GM12864 (cell line): ENCODE measurements around the gene UROS.

Source experiments
- DNase-seq: peaks from one replicate; pipeline ENCODE4 v3.0.0-alpha.2; 2011; ENCODE audit warnings: low read depth
- H3K4me3 ChIP-seq: 2 replicates; pipeline ENCODE4 v1.5.1; 2011; ENCODE audit warnings: mild to moderate bottlenecking, low read depth, low read length, control low read depth
- TF ChIP-seq, protein P1 (sequence below): IDR thresholded peaks from 2 replicates; pipeline ENCODE4 v1.5.1; 2011; ENCODE audit warnings: low read depth, mild to moderate bottlenecking, moderate library complexity, low read length, control low read depth, inconsistent platforms; ENCODE audit errors: missing control alignments

The UROS gene

DNA sequence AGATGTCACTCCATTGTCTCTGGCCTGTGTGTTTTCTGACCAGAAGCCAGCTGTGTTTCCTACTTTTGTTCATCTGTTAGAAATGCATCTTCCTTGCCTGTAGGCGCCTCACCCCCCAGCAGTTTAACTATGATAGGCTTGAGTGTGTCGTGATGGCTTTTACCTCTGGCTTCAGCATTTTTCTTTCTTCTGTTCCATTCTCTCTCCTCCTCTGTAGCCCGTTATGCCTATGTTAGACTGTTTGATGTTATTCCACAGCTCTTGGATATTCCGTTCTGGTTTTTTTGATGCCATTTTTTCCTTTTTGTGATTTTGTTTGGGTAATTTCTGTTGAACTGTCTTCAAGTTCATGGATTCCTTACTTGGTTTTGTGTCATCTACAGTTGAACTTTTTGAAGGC is 65.3 kb downstream of the UROS start:
- H3K4me3 ChIP-seq, result no peak overlapping the region
- no peak for DNase-seq
- TF ChIP-seq, protein P1, sequence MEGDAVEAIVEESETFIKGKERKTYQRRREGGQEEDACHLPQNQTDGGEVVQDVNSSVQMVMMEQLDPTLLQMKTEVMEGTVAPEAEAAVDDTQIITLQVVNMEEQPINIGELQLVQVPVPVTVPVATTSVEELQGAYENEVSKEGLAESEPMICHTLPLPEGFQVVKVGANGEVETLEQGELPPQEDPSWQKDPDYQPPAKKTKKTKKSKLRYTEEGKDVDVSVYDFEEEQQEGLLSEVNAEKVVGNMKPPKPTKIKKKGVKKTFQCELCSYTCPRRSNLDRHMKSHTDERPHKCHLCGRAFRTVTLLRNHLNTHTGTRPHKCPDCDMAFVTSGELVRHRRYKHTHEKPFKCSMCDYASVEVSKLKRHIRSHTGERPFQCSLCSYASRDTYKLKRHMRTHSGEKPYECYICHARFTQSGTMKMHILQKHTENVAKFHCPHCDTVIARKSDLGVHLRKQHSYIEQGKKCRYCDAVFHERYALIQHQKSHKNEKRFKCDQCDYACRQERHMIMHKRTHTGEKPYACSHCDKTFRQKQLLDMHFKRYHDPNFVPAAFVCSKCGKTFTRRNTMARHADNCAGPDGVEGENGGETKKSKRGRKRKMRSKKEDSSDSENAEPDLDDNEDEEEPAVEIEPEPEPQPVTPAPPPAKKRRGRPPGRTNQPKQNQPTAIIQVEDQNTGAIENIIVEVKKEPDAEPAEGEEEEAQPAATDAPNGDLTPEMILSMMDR, result no peak

DNA sequence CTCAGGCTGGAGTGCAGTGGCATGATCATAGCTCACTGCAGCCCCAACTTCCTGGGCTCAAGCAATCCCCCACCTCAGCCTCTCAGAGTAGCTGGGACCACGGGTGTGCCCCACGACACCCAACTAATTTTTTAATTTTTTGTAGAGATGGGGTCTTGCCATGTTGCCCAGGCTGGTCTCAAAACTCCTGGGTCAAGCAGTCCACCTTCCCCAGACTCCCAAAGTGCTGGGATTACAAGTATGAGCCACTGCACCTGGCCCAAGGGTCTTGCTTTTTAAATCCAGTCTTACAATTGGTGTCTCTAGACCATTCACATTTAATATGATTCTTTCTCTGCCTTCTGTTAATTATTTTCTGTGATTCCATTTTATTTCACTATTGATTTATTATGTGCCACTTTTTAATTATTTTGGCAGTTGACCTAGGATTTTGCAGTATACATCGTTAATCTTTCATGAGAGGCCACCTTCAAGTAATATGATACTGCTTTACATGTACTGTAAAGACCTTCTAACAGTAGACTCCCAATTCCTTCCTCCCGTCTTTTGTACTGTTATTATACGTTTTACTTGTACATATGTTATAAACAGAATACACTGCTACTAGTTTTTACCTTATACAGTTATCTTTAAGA is 66.1 kb downstream of the UROS start:
- TF ChIP-seq, protein P1, result no peak
- no peak overlapping the region for H3K4me3 ChIP-seq
- DNase-seq, result no peak

- DNase-seq, result no peak
- no peak overlapping the region for H3K4me3 ChIP-seq
- TF ChIP-seq, protein P1, result no peak
These were observed 66.9 kb downstream of the UROS start for GRCh38 chr10:125756196-125756595.

DNA sequence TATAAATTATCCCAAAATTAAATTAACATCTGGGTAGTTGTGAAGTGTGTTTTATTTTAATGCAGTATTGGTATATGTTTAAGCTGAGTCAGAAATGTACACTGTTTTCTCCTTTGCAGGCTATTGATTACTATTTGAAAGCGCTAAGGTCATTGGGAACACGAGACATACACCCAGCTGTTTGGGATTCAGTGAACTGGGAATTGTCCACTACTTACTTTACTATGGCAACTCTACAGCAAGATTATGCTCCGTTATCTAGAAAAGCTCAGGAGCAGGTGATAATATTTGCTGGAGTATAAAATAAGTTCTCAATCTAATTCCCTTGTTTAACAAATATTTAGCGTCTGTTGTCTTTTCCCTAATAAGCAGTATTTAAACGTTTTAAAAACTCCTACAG is 75.6 kb downstream of the UROS start:
- no peak overlapping the region for H3K4me3 ChIP-seq
- TF ChIP-seq, protein P1, result no peak
- no peak for DNase-seq

DNA sequence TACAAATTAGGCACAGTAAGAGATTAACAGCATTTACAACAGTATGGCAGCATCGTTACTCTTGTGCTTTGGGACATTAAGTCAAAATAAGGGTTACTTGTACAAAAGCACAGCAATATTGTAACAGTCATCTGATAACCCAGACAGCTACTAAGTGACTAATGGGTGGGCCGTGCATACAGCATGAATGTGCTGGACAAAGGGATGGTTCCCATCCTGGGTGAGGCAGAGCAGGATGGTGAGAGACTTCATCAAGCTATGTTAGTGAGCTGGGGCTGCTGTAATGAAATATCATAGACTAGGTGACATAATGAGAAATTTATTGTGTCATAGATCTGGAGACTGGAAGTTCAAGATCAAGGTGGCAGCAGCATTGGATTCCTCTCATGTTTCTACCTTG is 78.1 kb downstream of the UROS start:
- TF ChIP-seq, protein P1, result no peak
- no peak for DNase-seq

DNA sequence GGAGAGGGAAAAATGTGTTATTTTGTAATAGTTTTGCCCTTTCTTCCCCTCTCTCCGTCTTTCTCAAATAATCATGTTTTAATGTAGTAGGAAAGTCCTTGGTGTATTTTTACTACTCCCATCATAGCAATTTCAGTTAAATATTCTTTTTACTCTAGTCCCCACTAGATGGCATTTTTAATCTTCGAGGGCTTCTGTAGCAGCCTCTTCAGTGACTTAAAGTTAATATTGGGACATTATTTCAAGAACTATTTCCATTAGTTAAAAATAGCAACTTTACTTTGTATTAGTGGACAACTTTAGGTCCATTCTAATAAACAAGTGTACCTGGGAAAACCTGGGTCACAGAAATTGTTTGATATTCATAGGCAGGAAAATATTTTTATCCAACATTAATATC is 80.6 kb downstream of the UROS start:
- no peak for DNase-seq
- no peak overlapping the region for H3K4me3 ChIP-seq
- TF ChIP-seq, protein P1, result no peak

More for the DNA sequence above, 78.1 kb downstream of the UROS start:
- no peak overlapping the region for H3K4me3 ChIP-seq

DNA sequence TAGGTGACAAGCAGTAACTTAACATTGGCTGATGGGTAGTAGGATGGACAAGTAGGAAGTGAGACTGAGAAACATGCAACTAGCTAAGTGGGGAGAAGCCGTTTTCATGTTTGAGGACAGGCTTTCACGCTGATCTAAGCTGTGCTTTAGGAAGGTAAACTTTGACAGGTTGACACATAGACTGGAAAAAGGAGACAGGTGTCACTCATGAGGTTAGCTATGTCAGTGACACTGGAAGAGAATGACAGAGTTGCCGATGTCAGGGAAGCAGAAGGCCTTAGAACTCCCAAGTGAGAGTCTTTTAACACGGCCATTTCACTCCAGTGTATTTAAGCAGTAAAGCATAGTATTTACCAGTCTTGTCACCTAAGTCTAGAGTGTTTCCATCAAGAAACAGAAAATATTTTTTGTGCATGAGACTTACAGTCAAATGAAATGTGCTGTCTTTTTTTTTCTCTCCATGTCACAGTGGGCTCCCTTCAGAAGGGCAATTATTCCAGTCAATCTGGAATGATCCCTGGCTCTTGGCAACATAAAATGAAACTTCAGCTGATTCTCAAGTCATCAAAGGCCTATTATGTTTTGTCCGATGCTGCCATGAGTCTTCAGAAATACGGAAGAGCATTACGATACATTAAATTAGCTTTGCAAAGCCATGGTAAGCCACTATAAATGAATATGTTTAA is 82.9 kb downstream of the UROS start:
- no peak overlapping the region for H3K4me3 ChIP-seq
- DNase-seq, result no peak
- TF ChIP-seq, protein P1, result no peak
